ENCODE measurements around the gene CRACDL. TPM values are rescaled to one million over a fixed set of nuclear protein-coding genes. Genes with fewer than 3 reads are reported as not detected.

CRACDL gene
- total RNA-seq, 2 experiments from 2014 or later: 0.36 to 1.5 TPM

GRCh38 chr2:98909317-98910211, 26.5 kb downstream of the CRACDL start:
- Histone ChIP-seq H3K36me3 (ENCODE audit: insufficient read depth, low read length) (no peaks in the 10 kb centered on the region), H3K27me3 (ENCODE audit: control insufficient read depth in 1 of 2, insufficient read depth in 2 of 2, low read length in 2 of 2) (peaks cover 4% of the 10 kb centered on the region in 2 experiments), H3K9me3 (ENCODE audit: control insufficient read depth in 1 of 2, insufficient read depth in 1 of 2, low read length in 2 of 2) (no peaks in the 10 kb centered on the region), H3K4me1 (ENCODE audit: insufficient read depth, low read length) (peaks cover 9% of the 10 kb centered on the region), H3K27ac (ENCODE audit: low read depth in 1 of 2, low read length in 2 of 2) (no peak overlapping the region), H3K4me3 (ENCODE audit: low read length) (no peak overlapping the region)
- no peak for TF ChIP-seq CTCF (IDR thresholded peaks at IDR 0.05)
- intact Hi-C loops (cut with DNase I, micrococcal nuclease): no loop called here
- peaks cover 14% of the 10 kb centered on the region for H3K27me3 Mint-ChIP-seq
- no peak overlapping the region for H3K27ac Mint-ChIP-seq
- CTCF ChIA-PET: no interaction called here
- DNase-seq (no peak), ATAC-seq (ENCODE audit: poor library complexity) (no peak)
- peak overlapping the region; percentile 20 for H3K4me3 Mint-ChIP-seq
- H3K9me3 Mint-ChIP-seq: no peaks in the 10 kb centered on the region
- no peaks in the 10 kb centered on the region for H3K36me3 Mint-ChIP-seq (ENCODE audit: low read depth)
- H3K4me1 Mint-ChIP-seq (ENCODE audit: low read depth): peaks cover 15% of the 10 kb centered on the region
- POLR2A ChIA-PET: no interaction called here

DNA sequence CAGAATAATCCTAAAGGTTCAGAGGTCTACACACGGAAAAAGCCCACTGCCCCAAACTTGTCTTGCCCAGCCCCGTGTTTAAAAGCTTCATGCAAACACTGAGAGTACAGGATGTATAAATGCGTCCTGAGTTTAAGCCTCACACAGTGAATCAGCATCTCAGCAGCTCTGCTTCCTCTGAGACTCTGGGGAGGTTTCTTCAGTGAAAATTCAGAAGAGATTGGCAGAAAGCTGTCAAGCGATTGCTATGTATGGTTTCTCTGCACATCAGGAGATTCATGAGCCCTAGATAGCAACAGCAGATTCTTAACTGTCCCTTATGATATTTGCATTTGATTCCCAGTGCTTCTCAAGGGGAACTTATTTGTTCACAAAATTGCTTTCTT, 27.1 kb downstream of the CRACDL start:
- intact Hi-C loops (cut with DNase I, micrococcal nuclease): no loop called here
- ATAC-seq (ENCODE audit: poor library complexity) (no peak), DNase-seq (no peak)
- H3K27me3 Mint-ChIP-seq: peaks cover 14% of the 10 kb centered on the region
- no peaks in the 10 kb centered on the region for H3K36me3 ChIP-seq (ENCODE audit: insufficient read depth, low read length)
- H3K4me1 Mint-ChIP-seq (ENCODE audit: low read depth): peaks cover 15% of the 10 kb centered on the region
- H3K4me3 ChIP-seq (ENCODE audit: low read length): no peak overlapping the region
- no peak overlapping the region for H3K4me3 Mint-ChIP-seq
- ChIA-PET CTCF (no interaction called here), POLR2A (no interaction called here)
- H3K27ac Mint-ChIP-seq: no peak overlapping the region
- no peak overlapping the region for H3K27ac ChIP-seq (ENCODE audit: low read depth in 1 of 2, low read length in 2 of 2)
- peaks cover 9% of the 10 kb centered on the region for H3K4me1 ChIP-seq (ENCODE audit: insufficient read depth, low read length)
- no peak for TF ChIP-seq CTCF (IDR thresholded peaks at IDR 0.05)
- no peaks in the 10 kb centered on the region for H3K36me3 Mint-ChIP-seq (ENCODE audit: low read depth)
- H3K27me3 ChIP-seq (ENCODE audit: control insufficient read depth in 1 of 2, insufficient read depth in 2 of 2, low read length in 2 of 2): peaks cover 0 to 2% of the 10 kb centered on the region in 2 experiments
- H3K9me3 Mint-ChIP-seq: no peaks in the 10 kb centered on the region
- no peaks in the 10 kb centered on the region for H3K9me3 ChIP-seq (ENCODE audit: control insufficient read depth in 1 of 2, insufficient read depth in 1 of 2, low read length in 2 of 2)

DNA sequence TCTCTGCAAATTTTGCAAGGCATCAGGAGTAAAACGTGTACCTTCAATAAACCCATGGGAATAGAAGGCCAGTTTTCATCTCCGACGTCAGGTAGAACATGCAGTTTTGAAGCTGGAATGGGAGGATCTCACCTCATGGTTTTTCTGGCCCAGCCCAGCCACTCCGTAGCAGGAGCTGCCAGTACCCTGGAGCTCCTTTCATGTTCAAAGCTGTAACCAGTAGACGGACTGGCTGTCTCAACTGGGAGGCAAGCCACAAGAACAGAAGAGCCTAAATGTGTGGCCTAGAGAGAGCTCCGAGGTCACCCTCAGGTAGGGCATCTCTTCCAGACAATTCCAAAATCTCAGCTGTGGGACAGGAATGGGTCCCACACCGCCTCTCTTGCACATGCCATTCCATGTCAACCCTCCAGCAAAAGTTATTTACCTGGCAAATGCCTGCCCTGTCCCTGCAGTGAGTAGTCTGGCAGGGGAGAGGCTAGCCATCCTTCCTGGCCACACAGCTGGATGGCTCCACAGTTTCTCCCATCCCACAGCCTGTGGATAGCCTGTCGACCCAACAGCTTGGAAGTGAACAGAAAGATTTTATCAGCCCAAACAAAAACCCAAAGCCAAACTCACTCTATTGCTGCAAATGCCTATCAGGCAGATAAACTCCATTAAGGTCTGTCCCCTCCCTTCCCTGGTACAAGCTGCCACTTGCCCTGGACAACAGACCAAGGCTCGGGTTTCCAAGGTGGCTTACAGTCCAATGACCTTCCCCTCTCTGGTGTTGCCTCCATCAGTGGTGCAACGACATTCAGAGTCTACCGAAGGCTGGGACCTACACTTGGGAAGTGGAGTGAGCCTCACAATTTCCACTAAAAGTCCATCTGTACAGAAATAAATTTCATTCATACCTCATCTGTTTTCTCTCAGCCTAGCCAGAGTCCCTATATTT, 27.8 kb downstream of the CRACDL start:
- Mint-ChIP-seq H3K9me3 (no peaks in the 10 kb centered on the region), H3K27me3 (peaks cover 12% of the 10 kb centered on the region), H3K36me3 (ENCODE audit: low read depth) (no peaks in the 10 kb centered on the region), H3K27ac (no peak overlapping the region), H3K4me1 (ENCODE audit: low read depth) (peaks cover 15% of the 10 kb centered on the region), H3K4me3 (no peak overlapping the region)
- peaks cover 0 to 2% of the 10 kb centered on the region in 2 experiments for H3K27me3 ChIP-seq (ENCODE audit: control insufficient read depth in 1 of 2, insufficient read depth in 2 of 2, low read length in 2 of 2)
- no peaks in the 10 kb centered on the region for H3K36me3 ChIP-seq (ENCODE audit: insufficient read depth, low read length)
- no peak overlapping the region for H3K4me3 ChIP-seq (ENCODE audit: low read length)
- ChIA-PET CTCF (no interaction called here), POLR2A (no interaction called here)
- intact Hi-C loops (cut with DNase I, micrococcal nuclease): no loop called here
- H3K27ac ChIP-seq (ENCODE audit: low read depth in 1 of 2, low read length in 2 of 2): no peak overlapping the region
- DNase-seq (no peak), ATAC-seq (ENCODE audit: poor library complexity) (no peak)
- no peak for TF ChIP-seq CTCF (IDR thresholded peaks at IDR 0.05)
- peaks cover 9% of the 10 kb centered on the region for H3K4me1 ChIP-seq (ENCODE audit: insufficient read depth, low read length)
- H3K9me3 ChIP-seq (ENCODE audit: control insufficient read depth in 1 of 2, insufficient read depth in 1 of 2, low read length in 2 of 2): no peaks in the 10 kb centered on the region

All from CD4-positive, alpha-beta T cell (primary cell).